Renal cortical epithelial cell (primary cell): Measurements from ENCODE around the gene SLC36A4. TPM values are rescaled to one million over a fixed set of nuclear protein-coding genes. Genes with fewer than 3 reads are reported as not detected.
"Not testable (repeated sequence)": the region's sequence is repeated elsewhere in the genome, so short reads cannot be mapped to it uniquely, and the experiment has no call there.

Experiments used
- DNase-seq: peaks from one replicate; pipeline ENCODE4 v3.0.0-alpha.2; 2011; ENCODE audit warnings: low read depth
- total RNA-seq: library from RNA; depleted of rRNA; stranded (reverse); fragments of >200 nt; gene quantifications from 2 replicates; pipeline ENCODE4 v1.2.3, GENCODE V29; 2014

SLC36A4 gene
- total RNA-seq, 1 donor from 2014 or later, result 13.2 TPM

DNA sequence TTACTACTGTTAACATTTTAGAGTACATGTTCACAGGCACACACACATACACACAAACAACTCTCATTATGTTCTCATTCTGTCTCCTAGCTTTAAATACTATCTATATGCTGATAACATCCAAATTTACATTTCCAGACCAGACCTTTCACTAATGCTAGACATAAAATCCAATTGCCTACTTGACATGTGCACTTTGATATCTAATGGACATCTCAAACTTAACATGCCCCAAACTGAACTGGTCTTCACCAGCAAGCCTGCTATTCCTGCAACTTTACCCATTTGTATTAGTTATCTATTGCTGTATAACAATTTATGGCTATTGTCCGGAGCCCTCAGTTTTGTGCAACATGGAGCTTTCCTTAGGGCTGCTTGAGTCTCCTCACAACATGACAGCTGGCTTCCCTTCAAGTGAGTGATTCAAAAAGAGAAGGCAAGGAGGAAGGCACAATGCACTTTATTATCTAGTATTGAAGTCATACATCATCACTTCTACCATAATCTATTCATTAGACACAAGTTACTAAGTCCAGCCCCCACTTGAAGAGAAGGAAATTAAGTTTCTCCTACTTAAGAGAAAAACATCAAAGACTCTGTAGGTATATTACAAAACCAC is 3.0 kb downstream of the SLC36A4 start:
- DNase-seq, result no peak

DNA sequence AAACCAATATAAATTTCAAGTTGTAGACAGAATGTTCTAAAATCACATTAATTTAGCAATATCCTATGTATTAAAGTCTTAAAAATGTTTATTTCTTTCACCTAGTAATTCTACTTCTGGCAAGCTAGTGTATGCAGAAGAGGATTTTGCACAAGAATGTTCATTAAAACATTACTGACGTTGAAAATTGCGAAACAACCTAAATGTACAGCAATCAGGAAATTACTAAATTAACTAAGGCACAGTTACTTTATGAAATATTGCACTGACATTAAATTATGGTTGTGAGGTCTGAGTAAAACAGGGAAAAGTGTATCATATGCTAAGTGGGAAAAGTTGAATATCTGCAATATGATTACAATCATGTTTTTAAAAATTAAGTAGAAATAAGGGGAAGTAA is 4.1 kb downstream of the SLC36A4 start:
- no peak for DNase-seq

DNA sequence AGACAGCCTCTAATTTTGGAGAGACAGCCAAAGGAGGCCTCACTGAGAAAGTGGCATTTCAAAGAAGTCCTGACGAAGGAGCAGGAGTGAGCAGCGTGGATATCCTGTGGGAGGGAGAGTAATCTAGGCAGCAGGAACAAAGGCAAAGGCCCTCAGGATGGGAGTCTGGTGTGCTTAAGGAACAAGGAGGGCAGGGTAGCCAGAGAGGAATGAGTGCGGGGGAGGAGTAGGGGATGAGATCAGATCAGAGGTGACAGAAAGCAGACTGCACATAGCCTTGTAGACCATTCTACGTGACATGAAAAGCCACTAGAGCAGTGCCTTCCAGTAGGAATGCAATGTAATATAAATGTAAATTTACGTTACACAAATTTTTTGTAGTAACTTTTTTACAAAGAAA is 5.6 kb downstream of the SLC36A4 start:
- DNase-seq, result no peak

DNA sequence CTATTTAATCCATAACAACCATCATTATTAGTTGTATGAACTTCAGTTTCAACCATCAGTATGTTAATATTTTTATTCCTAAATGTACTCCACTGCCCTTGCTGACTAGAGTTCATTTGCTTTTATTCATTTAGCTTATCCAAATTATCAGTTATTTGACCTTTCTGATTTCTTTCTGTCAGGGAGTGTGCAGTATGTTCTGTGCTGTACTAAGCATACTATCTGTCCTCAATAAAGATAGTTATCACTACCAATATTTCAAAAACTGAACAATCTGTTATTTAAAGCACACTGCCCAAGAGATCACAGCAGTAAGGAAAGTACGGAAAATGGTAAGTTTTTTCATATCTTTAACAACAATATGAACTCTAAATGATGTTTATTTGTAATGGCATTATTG is 8.3 kb downstream of the SLC36A4 start:
- DNase-seq, result no peak

DNA sequence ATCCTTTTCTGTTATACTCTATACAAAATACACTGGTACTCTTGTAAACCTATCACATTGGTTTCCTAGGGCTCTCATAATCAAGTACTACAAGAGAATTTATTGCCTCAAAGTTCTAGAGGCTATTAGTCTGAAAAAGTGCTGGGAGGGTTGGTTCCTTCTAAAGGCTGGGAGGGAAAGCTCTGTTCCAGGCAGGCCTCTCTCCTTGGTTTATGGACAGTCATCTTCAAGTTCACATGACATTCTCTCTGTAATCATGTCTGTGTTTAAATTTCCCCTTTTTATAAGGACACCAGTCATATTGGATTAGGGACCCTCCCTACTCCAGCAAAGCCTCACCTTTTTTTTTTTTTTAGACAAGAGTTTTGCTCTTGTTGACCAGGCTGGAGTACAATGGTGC is 9.1 kb downstream of the SLC36A4 start:
- no peak for DNase-seq

DNA sequence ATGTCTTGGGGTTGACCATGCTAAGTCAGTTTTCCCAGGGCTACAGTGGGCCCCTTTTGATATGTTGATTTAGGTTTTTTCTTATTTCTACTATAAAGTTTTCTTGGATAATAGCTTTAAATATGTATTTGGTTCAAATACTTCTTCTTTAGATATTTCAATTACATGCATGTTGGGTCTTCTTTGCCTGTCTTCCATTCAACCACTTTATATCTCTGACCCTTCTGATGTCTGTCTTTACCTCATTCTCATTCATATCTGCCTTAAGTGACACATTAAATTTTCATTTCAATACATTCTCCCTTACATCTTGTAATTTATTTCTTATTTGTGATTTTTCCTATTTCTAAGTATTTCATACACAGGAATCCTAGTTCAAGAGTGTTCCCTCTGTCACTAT is 10.5 kb downstream of the SLC36A4 start:
- no peak for DNase-seq

DNA sequence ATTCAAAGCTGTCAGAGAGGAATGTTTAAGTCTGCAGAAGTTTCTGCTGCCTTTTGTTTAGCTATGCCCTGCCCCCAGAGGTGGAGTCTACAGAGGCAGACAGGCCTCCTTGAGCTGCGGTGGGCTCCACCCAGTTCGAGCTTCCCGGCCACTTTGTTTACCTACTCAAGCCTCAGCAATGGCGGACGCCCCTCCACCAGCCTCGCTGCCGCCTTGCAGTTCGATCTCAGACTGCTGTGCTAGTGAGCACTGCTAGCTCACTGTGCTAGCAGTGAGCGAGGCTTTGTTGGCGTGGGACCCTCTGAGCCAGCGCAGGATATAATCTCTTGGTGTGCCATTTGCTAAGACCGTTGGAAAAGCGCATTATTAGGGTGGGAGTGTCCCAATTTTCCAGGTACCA is 19.9 kb downstream of the SLC36A4 start:
- not testable (repeated sequence) for DNase-seq

DNA sequence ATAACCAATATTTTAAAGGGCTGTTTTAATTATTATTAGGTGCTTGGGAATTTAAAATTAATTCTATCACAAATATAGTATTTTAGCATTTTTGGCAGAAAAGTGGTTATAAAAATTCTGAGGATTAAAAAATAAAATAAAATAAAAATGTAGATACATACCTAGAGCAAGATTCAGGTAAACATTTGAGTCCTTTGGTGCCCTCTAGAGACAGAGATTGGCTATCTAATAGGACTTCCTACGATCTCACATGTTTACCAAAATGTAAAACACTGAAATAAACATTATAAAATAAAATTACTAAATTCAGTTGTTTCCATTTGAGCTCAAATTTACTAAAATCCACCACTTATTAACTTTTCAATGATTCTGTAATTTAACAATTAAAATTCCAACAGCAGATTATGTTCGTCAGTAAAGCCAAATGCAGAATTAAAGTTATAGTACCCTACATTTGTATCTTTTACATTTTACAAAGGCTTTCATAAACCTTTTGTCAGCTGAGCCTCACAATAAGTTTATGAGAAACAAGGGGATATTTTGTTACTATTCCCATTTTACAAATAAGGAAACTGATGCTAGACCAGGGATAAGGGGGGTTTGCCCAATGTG is 27.7 kb downstream of the SLC36A4 start:
- DNase-seq, result peak; percentile 50

DNA sequence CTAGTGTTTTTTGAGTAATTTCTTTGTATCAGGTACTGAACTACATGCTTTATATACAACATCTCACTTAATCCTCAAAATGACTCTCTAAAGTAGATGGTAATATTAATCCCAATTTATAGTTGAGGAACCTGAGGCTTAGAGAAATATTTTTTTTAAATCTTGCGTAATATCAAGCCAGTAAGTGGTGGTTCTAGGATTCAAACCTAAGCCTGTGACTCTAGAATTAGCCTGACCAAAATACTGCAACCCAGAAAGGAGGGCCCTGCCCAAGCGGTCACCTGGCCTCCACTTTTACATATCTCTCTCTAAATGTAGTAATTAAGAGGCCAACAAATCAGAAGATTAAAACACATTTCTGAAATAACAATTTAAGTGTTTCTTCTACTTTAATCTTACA is 28.6 kb downstream of the SLC36A4 start:
- DNase-seq, result no peak

DNA sequence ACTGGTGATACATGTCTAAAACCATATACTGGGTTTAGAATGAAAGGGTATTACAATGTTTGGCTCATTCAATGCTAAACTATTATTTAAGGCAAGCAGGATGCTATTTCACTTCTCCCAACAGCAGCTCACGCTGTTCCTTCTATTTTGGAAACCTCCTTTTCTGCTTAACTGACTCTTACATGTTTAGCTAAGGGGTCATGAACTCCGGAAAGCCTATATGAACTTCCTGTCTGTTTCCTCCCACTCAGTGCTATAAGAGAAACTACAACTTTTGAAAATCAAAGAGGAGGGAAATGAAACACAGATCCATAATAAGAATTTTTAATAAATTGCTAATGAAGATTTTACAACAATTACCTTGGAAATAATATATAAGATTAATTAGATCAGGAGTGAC is 30.9 kb downstream of the SLC36A4 start:
- no peak for DNase-seq

DNA sequence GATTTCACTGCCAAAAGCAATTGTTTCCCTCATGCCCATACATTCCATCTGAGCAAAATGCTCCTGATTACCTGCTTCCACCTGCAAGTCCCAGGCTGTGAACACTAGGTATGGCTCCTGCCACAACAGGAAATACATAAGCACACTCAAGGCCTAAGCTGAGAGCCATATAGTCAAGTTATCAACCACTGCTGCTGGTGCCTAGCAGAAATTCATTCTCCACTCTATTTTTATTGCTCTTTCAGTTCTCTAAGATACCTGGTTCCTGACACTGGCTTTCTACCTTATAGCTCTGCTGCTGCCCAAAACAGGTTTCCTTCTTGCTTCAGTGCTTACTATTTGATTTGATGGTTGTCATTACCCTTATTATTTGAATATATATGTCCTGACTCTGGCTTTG is 31.6 kb downstream of the SLC36A4 start:
- DNase-seq, result no peak

DNA sequence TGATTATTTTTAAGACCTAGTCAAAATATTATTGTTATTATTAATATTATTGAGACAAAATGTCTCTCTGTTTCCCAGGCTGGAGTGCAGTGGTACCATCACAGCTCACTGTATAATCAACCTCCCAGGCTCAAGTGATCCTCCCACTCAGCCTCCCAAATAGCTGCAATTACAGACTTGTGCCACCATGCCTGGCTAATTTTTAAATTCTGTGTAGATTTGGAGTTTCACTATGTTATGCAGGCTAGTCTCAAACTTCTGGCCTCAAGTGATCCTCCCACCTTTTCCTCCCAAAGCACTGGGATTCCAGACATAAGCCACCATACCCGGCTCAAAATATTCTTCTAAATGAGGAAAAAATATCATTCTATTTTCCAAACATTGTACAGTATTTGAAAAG is 37.0 kb downstream of the SLC36A4 start:
- no peak for DNase-seq

DNA sequence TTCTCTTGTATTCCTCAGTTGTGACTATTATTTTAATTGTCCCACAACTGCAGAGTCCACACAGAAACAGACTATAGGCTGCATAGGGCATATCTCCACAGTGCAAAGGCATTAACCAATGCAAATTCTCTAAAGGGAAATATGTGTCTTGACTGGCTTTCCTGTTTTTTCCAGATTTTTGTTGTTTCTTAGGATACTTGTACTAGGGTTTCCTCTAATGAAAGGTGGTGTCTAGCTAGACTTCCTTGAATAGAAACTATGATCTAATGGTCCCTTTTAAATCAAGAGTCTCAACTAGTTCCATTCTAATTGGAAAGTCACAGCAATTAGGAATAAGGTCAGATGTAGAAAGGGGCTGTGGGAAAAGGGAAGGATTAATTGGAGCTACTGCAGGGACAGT is 37.6 kb downstream of the SLC36A4 start:
- no peak for DNase-seq

DNA sequence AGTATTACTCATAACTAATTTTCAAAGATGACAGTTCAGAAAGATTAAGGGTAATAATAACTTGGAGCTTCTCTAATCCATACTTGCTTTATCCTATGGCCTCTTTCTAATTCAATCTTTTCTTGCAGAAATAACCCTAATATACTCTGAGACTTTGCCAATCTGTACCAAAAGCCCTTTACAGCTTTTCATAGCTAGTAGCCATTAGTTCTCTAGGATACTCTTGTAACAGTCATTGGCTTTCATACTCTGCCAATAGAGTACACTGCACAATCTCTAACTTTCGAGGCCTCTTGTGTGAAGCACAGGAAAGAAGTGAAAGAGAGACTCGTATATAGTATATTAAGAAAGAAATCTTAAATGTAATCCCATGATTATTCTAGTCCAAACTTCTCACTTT is 38.1 kb downstream of the SLC36A4 start:
- DNase-seq, result no peak

DNA sequence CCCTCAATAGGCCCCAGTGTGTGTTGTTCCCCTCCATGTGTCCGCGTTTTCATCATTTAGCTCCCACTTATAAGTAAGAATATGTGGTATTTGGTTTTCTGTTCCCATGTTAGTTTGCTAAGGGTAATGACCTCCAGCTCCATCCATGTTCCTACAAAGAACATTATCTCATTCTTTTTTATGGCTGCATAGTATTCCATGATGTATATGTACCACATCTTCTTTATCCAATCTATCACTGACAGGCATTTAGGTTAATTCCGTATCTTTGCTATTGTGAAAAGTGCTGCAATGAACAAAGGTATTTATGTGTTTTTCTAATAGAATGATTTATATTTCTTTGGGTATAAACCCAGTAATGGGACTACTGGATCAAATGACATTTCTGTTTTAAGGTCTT is 42.1 kb downstream of the SLC36A4 start:
- DNase-seq, result no peak

DNA sequence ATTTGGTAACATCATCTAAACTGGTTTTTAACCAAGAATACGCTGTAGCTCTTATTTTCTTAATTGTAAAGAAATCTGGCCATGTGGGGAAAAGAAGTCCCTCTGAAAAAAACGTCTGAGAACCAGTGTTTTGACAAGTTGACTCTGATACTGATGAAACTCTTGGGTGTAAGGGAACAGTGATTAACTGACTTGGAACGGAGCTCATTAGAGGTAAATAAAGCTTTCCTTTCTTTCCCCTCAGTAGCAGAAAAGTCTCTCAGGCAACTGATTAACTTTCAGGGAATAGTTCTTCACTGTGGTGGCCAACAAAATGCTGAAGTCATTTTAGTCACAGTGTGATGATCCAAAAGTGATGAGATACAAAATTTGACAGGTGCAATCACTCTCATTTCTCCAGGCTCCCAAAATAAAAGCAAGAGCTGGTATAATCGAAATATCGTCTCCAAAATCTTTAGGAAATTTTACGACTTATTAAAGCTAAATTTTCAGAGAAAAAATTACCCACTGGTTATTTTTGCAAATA is 52.3 kb downstream of the SLC36A4 start:
- DNase-seq, result peak; percentile 60

DNA sequence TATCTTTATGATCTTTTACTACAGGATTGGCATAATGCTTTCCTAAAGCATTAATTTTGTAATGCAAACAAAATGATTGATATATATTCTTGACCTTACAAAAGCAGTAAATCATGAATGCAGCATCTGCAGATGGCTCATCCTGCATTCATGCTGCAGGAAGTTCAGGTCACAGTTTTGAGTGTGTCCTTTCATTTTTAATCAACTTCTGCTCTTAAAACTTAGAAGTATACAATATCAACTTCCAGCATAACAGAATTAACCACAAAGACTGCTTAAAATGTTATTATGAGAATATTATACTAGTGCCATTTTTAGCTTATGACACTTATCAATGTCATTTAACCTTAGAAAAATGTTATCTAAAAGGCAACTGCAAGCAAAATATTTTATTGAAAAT is 54.0 kb downstream of the SLC36A4 start:
- DNase-seq, result no peak

DNA sequence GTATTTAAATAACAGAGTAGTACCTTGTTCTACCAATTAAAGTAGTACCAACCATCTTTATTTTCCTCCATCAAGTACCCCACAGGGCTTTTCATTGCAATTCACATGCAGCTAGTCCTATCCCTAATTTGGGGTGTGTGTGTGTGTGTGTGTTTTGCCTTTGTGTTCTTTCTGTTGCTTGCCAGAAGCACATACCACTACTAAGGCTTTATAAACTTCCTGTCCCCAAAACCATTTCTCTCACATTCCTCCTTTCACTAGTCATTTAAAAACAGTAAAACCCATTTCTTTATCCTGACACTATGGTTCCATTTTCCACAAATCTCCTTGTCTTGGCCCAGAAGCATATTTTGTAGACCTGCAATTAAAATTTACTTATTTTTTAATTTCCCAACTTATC is 54.6 kb downstream of the SLC36A4 start:
- DNase-seq, result peak; percentile 9

DNA sequence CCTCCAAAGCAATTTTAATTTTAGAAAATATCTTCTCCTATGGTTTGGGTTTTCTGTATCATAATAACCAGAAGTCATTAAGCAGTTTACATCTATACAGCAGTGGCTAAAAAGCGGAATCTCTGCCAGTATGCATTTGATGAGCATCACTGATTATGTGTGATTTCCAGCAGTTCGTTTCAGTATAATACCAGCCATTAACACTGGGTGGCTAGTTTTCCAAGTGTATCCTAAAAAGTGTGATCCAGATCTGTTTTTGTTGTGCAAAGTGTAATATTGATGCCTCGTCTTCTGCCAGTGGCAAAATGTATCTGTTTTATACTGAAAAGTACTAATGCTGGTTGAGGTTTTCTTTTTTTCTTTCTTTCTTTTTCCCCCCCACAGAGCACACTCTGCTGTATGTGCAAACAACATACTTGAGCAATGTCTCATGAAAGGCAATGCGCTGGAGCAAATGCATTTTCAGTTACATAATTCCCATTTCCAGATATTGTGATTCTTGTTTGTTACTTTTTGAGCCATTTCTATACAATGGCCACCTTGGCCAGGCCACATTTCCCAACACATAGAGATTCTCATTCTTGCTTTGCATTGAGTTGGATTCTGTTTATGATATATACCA is 64.2 kb downstream of the SLC36A4 start:
- peak; percentile 18 for DNase-seq

DNA sequence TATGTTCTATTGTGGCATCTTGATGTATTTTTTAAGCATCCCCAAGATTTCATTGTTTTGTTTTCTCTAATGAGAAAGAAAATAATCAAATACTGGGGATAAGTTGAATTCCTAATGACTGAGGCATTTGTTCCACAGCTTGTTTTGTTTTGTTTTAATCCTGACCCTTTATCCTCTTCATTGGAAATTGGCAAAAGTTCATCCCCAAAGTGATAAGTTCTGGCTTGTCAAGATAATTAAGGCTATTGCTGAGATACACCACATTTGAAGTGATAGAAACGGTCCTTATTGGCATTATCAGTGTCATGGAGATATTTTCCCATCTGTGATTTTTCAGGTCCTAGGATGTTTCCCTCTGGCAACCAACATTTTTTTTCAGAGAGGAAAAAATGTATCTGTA is 65.0 kb downstream of the SLC36A4 start:
- DNase-seq, result no peak

DNA sequence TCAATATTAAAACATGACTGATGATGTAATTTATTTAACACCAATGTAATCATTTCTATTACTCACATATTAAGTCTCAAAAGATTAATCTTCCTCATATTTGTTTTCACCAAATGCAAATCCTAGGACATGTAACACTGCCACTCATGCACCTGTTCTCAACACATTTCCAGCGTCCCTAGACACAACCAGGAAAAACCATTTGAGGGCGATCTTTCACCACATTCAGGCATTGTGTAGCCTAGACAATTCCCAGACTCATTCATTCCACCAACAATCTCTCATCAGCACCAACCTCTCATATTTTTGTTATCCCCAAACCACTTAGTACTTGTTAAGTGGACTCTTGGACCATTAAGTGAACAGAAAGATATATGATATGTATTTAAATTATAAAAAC is 66.1 kb downstream of the SLC36A4 start:
- DNase-seq, result no peak

DNA sequence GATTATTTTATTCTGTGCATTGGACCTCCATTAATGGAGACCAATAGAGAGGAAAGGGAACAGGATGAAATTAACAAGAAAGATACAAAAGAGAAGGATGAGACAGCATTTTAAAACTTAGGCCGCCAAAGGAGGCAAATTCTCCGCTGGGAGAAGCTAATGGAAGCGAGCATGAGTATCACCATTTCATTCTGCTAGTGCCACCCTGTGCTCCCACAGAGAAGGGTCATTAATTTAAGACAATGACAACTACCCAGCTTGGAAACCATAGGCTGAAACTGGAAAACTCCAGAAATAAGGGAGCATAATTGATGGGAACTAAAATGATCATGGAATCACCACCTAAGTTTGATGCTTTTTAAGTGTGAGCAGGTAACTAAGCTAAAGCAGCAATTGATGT is 69.2 kb downstream of the SLC36A4 start:
- peak; percentile 8 for DNase-seq

DNA sequence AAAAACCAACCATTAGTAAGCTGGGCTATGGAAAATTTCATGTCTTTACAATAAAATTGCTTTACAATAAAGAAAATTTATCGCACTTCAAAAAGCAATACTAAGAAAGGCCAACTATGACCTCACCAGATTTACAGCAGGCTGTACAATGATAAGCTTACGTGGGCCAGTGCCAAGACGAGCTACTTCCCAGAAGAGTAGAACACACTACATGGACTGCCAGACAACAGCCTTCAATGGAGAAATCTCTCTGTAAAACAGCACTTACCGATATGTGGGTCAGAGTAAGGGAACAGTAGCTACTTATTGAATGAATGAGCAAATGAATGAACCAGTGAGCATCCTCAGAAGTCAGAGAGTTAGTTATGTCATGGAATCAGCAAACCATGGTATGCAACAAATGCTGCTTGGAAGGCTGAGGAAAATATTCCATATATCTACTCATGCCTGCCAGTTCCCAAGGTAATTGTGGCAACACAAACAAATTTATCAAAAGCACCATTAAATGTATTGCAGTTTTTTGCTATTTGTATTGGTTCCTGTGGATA is 74.4 kb downstream of the SLC36A4 start:
- peak; percentile 10 for DNase-seq
